Mucosa of descending colon (tissue), 3 donors: ENCODE measurements around the gene PLD5. TPM values are rescaled to one million over a fixed set of nuclear protein-coding genes. Genes with fewer than 3 reads are reported as not detected.
"Not testable (repeated sequence)": the region's sequence is repeated elsewhere in the genome, so short reads cannot be mapped to it uniquely, and the experiment has no call there.

ENCODE experiments used
- ATAC-seq: fragments of 200-7000 bp; cut with Tn5 transposase; one replicate; pipeline ENCODE4 v1.9.1; 2020; ENCODE audit warnings: mild to moderate bottlenecking, moderate library complexity
- DNase-seq, 3 donors: peaks; one replicate each; pipeline ENCODE4 v3.0.0-alpha.2; 2020
- H3K36me3 ChIP-seq: fragments of 200-600 bp; one replicate; pipeline ENCODE4 v1.8.0; 2021; ENCODE audit warnings: low read depth, mild to moderate bottlenecking
- H3K4me1 ChIP-seq: fragments of 200-600 bp; one replicate; pipeline ENCODE4 v1.8.0; 2021; ENCODE audit warnings: low read depth, mild to moderate bottlenecking
- H3K4me3 ChIP-seq: fragments of 200-600 bp; one replicate; pipeline ENCODE4 v1.8.0; 2021; ENCODE audit warnings: mild to moderate bottlenecking
- H3K9me3 ChIP-seq: fragments of 200-600 bp; one replicate; pipeline ENCODE4 v1.8.0; 2021; ENCODE audit warnings: mild to moderate bottlenecking
- CTCF ChIP-seq: fragments of 200-600 bp; IDR thresholded peaks from one replicate; pipeline ENCODE4 v1.8.0; 2022; ENCODE audit warnings: antibody characterized with exemption, mild to moderate bottlenecking
- intact Hi-C, 2 donors: fragments of 100-400 bp; cut with DNase I in 1 of 2; cut with micrococcal nuclease in 1 of 2; formaldehyde crosslinking; loops; one replicate each; pipeline versions ENCODE4 v1.11.0 to v1.11.1; 2022; cut with DNase I, micrococcal nuclease
- total RNA-seq, 3 donors: library from RNA; stranded (reverse); fragmentation: NEBNext Ultra II Directional in 2 of 3; extraction: Animal tissue kit (Norgen Biotek cat#: 25700) in 2 of 3; gene quantifications; one replicate each; pipeline versions ENCODE4 v1.2.1 to v1.2.4, GENCODE V29; 2021 to 2023
- donor health status: DM: no; HTN: no; CAD: no; lungs with moderate emphysema.
- donor health status: DM: no; HTN: no; CAD: no.
- donor health status: DM: no; HTN: yes; CAD: no.

PLD5 gene
- total RNA-seq, 3 donors from 2014 or later = 0.54 TPM; not detected in 2

- ATAC-seq (no peak), DNase-seq (no peak)
- H3K4me3 ChIP-seq = no peak overlapping the region
- no peaks in the 10 kb centered on the region for H3K4me1 ChIP-seq
- TF ChIP-seq CTCF = no peak
- H3K36me3 ChIP-seq = no peaks in the 10 kb centered on the region
- H3K9me3 ChIP-seq = peaks cover 26% of the 10 kb centered on the region
- intact Hi-C loops = no loop called here
These were observed 395.5 kb downstream of the PLD5 start for GRCh38 chr1:242128951-242129502.

- intact Hi-C loops = no loop called here
- no peak for TF ChIP-seq CTCF
- no peak for ATAC-seq
These were observed 404.1 kb downstream of the PLD5 start for GRCh38 chr1:242120432-242120831.

GRCh38 chr1:242100921-242101320 lies 423.6 kb downstream of the PLD5 start:
- TF ChIP-seq CTCF = no peak
- intact Hi-C loops = no loop called here
- no peaks in the 10 kb centered on the region for H3K4me1 ChIP-seq
- DNase-seq = no peak
- no peaks in the 10 kb centered on the region for H3K36me3 ChIP-seq
- no peak overlapping the region for H3K4me3 ChIP-seq
- ATAC-seq = no peak
- H3K9me3 ChIP-seq = peaks cover 6% of the 10 kb centered on the region

More at GRCh38 chr1:242120432-242120831, 404.1 kb downstream of the PLD5 start:
- Histone ChIP-seq H3K9me3 (peaks cover 3% of the 10 kb centered on the region), H3K4me1 (no peaks in the 10 kb centered on the region), H3K4me3 (no peak overlapping the region), H3K36me3 (no peaks in the 10 kb centered on the region)
- DNase-seq = no peak

GRCh38 chr1:242097283-242097682 lies 427.2 kb downstream of the PLD5 start:
- DNase-seq, ATAC-seq, intact Hi-C loops, H3K4me3 ChIP-seq, H3K36me3 ChIP-seq, H3K4me1 ChIP-seq, H3K9me3 ChIP-seq: not testable (repeated sequence)

- TF ChIP-seq CTCF = no peak
- Histone ChIP-seq H3K4me3 (no peak overlapping the region), H3K4me1 (no peaks in the 10 kb centered on the region), H3K36me3 (no peaks in the 10 kb centered on the region), H3K9me3 (peaks cover 6% of the 10 kb centered on the region)
- no peak for ATAC-seq
- no peak for DNase-seq
- intact Hi-C loops = no loop called here
These were observed 431.4 kb downstream of the PLD5 start for GRCh38 chr1:242093116-242093515.

- Histone ChIP-seq H3K4me1 (no peaks in the 10 kb centered on the region), H3K4me3 (no peak overlapping the region), H3K36me3 (no peaks in the 10 kb centered on the region), H3K9me3 (no peaks in the 10 kb centered on the region)
- intact Hi-C loops = no loop called here
- no peak for TF ChIP-seq CTCF
- DNase-seq (no peak), ATAC-seq (no peak)
These were observed 434.6 kb downstream of the PLD5 start for GRCh38 chr1:242089911-242090310.
